Mucosa of descending colon (tissue), 3 donors: ENCODE results near the gene NDUFA1. TPM values are rescaled to one million over a fixed set of nuclear protein-coding genes. Genes with fewer than 3 reads are reported as not detected.

Source experiments
- ATAC-seq: fragments of 200-7000 bp; cut with Tn5 transposase; one replicate; pipeline ENCODE4 v1.9.1; 2020; ENCODE audit warnings: mild to moderate bottlenecking, moderate library complexity
- DNase-seq, 3 donors: peaks; one replicate each; pipeline ENCODE4 v3.0.0-alpha.2; 2020
- H3K36me3 ChIP-seq: fragments of 200-600 bp; one replicate; pipeline ENCODE4 v1.8.0; 2021; ENCODE audit warnings: low read depth, mild to moderate bottlenecking
- H3K4me1 ChIP-seq: fragments of 200-600 bp; one replicate; pipeline ENCODE4 v1.8.0; 2021; ENCODE audit warnings: low read depth, mild to moderate bottlenecking
- H3K4me3 ChIP-seq: fragments of 200-600 bp; one replicate; pipeline ENCODE4 v1.8.0; 2021; ENCODE audit warnings: mild to moderate bottlenecking
- H3K9me3 ChIP-seq: fragments of 200-600 bp; one replicate; pipeline ENCODE4 v1.8.0; 2021; ENCODE audit warnings: mild to moderate bottlenecking
- intact Hi-C, 2 donors: fragments of 100-400 bp; cut with DNase I in 1 of 2; cut with micrococcal nuclease in 1 of 2; formaldehyde crosslinking; loops; one replicate each; pipeline versions ENCODE4 v1.11.0 to v1.11.1; 2022; cut with DNase I, micrococcal nuclease
- total RNA-seq, 3 donors: library from RNA; stranded (reverse); fragmentation: NEBNext Ultra II Directional in 2 of 3; extraction: Animal tissue kit (Norgen Biotek cat#: 25700) in 2 of 3; gene quantifications; one replicate each; pipeline versions ENCODE4 v1.2.1 to v1.2.4, GENCODE V29; 2021 to 2023
- TF ChIP-seq, protein P1 (sequence below): fragments of 200-600 bp; IDR thresholded peaks from one replicate; pipeline ENCODE4 v1.8.0; 2022; ENCODE audit warnings: antibody characterized with exemption, mild to moderate bottlenecking
- donor health status: DM: no; HTN: no; CAD: no; lungs with moderate emphysema.
- donor health status: DM: no; HTN: no; CAD: no.
- donor health status: DM: no; HTN: yes; CAD: no.

Gene NDUFA1
- total RNA-seq, 3 donors from 2014 or later: 157 to 191 (median 187) TPM

DNA sequence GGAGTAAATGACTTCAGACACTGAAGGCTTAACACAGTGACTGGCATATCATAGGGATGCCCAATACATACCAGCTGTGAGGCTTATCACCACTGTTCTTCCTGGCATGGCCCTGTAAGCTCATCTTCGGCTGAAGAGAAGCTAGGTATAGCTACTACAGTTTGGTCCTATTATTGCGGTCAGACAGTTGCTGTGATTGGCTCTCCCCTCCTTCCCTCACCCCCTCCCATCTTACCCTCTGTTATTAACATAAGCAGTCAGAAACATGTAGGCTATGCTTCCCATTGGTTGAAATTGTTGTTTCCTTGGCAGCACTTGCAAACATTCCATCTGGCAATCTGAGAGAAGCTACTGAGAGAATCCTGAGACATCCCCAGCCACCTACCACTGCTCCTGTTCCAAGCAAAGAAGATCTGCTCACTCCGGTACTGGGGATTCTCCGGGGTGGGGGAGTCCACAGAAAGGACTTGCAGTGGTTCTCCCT is 24.3 kb downstream of the NDUFA1 start, which contains the start of gene AKAP14:
Gene AKAP14 (plus strand): TSS at position 51 of the 484 bp plus-strand sequence. CDS start 7,331 bp downstream, outside the sequence.
- Histone ChIP-seq H3K4me3 (no peak within 1 kb of the TSS), H3K4me1 (no peaks in the 10 kb centered on the region), H3K36me3 (no peaks in the 10 kb centered on the region), H3K9me3 (no peaks in the 10 kb centered on the region)
- TF ChIP-seq, protein P1, sequence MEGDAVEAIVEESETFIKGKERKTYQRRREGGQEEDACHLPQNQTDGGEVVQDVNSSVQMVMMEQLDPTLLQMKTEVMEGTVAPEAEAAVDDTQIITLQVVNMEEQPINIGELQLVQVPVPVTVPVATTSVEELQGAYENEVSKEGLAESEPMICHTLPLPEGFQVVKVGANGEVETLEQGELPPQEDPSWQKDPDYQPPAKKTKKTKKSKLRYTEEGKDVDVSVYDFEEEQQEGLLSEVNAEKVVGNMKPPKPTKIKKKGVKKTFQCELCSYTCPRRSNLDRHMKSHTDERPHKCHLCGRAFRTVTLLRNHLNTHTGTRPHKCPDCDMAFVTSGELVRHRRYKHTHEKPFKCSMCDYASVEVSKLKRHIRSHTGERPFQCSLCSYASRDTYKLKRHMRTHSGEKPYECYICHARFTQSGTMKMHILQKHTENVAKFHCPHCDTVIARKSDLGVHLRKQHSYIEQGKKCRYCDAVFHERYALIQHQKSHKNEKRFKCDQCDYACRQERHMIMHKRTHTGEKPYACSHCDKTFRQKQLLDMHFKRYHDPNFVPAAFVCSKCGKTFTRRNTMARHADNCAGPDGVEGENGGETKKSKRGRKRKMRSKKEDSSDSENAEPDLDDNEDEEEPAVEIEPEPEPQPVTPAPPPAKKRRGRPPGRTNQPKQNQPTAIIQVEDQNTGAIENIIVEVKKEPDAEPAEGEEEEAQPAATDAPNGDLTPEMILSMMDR: no peak
- intact Hi-C loops: no loop called here
- DNase-seq: no peak
- ATAC-seq: no peak

DNA sequence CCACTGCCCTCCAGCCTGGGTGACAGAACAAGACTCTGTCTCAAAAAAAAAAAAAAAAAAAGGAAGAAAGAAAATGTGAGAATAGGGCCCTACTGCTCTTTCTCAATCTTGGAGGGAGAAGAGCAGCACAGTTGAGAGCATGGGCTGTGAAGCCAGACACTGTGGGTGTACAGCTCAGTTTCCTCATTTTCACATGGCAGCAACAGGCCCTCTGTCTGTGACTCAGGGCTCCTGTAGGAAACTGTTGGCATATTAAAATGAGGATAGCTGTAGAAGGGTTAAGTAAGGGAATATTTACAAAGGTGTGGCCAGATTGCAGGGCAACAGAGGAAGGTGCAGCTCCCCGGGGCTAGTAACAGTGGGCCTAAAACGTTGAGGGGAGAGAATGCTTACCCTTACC is 27.5 kb downstream of the NDUFA1 start:
- peak in 2 of 3 donors; percentile 21 to 29 for DNase-seq
- intact Hi-C loops: no loop called here
- H3K9me3 ChIP-seq: no peaks in the 10 kb centered on the region
- H3K36me3 ChIP-seq: no peaks in the 10 kb centered on the region
- TF ChIP-seq, protein P1: no peak
- no peak overlapping the region for H3K4me3 ChIP-seq
- H3K4me1 ChIP-seq: no peaks in the 10 kb centered on the region
- ATAC-seq: peak; percentile 92

DNA sequence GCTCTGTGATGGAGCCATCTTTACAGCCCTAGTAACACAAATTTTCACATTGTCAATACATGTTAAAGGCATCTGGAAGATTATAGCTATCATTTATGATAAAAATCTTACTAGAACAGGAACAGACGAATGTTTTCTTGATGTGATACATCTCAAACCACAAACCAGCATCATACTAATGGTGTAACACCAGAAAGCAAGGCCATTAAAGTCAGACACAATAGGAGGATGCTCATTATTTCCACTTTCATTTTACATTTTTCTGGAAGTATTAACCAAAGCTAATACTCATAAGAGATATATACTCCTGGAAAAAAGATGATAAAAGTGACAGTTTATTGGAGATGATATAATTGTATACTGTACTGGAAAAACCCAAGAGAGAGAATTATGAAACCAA is 29.3 kb downstream of the NDUFA1 start:
- no peaks in the 10 kb centered on the region for H3K9me3 ChIP-seq
- DNase-seq (no peak), ATAC-seq (no peak)
- H3K4me1 ChIP-seq: no peaks in the 10 kb centered on the region
- intact Hi-C loops: no loop called here
- no peaks in the 10 kb centered on the region for H3K36me3 ChIP-seq
- no peak overlapping the region for H3K4me3 ChIP-seq
- TF ChIP-seq, protein P1: no peak

DNA sequence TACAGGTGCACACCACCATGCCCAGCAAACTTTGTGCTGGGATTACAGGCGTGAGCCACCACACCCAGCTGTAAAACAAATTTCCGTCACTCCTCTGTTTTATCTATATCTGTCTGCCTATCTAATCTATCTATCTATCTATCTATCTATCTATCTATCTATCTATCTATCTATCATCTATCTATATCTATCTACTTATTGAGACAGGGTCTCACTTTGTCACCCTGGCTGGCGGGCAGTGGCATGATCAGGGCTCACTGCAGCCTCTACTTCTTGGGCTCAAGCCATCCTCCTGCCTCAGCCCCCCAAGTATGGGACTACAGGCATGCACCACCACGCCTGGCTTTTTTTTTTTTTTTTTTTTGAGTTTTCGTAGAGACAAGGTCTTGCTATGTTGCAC is 44.7 kb downstream of the NDUFA1 start:
- TF ChIP-seq, protein P1: no peak
- Histone ChIP-seq H3K4me3 (no peak overlapping the region), H3K9me3 (no peaks in the 10 kb centered on the region), H3K4me1 (no peaks in the 10 kb centered on the region), H3K36me3 (no peaks in the 10 kb centered on the region)
- DNase-seq (peak in 1 of 3 donors; percentile 6), ATAC-seq (peak; percentile 44)
- intact Hi-C loops: no loop called here

DNA sequence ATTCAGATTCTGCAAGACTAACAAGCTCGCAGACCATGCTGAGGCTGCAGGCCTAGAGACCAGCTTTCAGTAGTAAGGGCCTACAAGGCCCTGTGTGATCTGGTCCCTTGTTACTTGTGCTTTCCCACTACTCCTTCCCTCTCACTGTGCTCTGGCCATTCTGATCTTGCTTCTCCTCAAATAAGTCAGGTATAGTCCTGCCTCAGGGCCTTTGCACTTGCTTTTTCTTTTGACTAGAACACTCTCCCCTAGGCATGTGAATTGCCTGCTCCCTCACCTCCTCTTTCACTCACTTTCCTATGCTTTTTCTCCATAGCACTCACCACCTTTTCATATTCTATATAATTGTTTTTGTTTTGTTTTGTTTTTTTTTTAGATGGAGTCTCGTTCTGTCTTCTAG is 46.2 kb downstream of the NDUFA1 start:
- no peak overlapping the region for H3K4me3 ChIP-seq
- ATAC-seq (no peak), DNase-seq (no peak)
- no peaks in the 10 kb centered on the region for H3K36me3 ChIP-seq
- TF ChIP-seq, protein P1: no peak
- H3K9me3 ChIP-seq: no peaks in the 10 kb centered on the region
- intact Hi-C loops: no loop called here
- no peaks in the 10 kb centered on the region for H3K4me1 ChIP-seq
